PFSK-1 (cell line): Measurements from ENCODE around the gene TMX1.

ENCODE experiments used
- POLR2AphosphoS5 ChIP-seq: IDR thresholded peaks from 2 replicates; pipeline ENCODE4 v1.6.1; 2012; ENCODE audit warnings: low read depth, mild to moderate bottlenecking, control low read depth, low read length, moderate library complexity
- SIN3A ChIP-seq: IDR thresholded peaks from 2 replicates; pipeline ENCODE4 v1.6.1; 2012; ENCODE audit warnings: mild to moderate bottlenecking, low read length, moderate library complexity, borderline replicate concordance; ENCODE audit not compliant: insufficient read depth
- TAF1 ChIP-seq: IDR thresholded peaks from 2 replicates; pipeline ENCODE4 v1.6.1; 2012; ENCODE audit warnings: low read length, control low read depth, borderline replicate concordance; ENCODE audit not compliant: insufficient read depth
- TF ChIP-seq, protein P1 (sequence below), 2 experiments: IDR thresholded peaks; 2 replicates each; pipeline versions ENCODE4 v1.6.1 to v1.8.0; 2011 to 2012; ENCODE audit warnings: low read depth in 2 of 2, low read length in 2 of 2, control low read depth in 1 of 2, inconsistent platforms in 1 of 2, mild to moderate bottlenecking in 1 of 2, moderate library complexity in 1 of 2; ENCODE audit not compliant: insufficient read depth in 1 of 2

DNA sequence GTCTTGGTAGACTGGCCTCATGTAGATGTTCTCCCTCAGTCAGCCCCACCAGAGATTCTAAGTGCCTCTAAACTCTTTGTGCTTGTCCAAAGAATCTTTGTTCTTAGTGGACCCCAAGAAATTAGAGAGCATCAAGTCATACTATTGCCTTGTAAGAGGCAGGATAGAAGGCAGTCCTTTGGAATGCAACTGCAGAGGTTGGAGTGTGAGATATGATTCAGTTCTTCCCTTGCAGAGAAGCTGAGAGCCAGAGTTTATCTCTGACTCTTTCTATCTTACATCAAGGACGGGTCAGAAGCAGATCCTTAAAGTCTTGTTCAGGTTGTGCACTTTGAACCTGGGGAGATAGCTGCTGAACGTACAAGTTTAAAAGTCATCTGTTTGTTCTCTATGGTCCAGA is 21.1 kb downstream of the TMX1 start:
- TF ChIP-seq, protein P1, sequence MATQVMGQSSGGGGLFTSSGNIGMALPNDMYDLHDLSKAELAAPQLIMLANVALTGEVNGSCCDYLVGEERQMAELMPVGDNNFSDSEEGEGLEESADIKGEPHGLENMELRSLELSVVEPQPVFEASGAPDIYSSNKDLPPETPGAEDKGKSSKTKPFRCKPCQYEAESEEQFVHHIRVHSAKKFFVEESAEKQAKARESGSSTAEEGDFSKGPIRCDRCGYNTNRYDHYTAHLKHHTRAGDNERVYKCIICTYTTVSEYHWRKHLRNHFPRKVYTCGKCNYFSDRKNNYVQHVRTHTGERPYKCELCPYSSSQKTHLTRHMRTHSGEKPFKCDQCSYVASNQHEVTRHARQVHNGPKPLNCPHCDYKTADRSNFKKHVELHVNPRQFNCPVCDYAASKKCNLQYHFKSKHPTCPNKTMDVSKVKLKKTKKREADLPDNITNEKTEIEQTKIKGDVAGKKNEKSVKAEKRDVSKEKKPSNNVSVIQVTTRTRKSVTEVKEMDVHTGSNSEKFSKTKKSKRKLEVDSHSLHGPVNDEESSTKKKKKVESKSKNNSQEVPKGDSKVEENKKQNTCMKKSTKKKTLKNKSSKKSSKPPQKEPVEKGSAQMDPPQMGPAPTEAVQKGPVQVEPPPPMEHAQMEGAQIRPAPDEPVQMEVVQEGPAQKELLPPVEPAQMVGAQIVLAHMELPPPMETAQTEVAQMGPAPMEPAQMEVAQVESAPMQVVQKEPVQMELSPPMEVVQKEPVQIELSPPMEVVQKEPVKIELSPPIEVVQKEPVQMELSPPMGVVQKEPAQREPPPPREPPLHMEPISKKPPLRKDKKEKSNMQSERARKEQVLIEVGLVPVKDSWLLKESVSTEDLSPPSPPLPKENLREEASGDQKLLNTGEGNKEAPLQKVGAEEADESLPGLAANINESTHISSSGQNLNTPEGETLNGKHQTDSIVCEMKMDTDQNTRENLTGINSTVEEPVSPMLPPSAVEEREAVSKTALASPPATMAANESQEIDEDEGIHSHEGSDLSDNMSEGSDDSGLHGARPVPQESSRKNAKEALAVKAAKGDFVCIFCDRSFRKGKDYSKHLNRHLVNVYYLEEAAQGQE (IDR thresholded peaks at IDR 0.05; ENCODE audit: insufficient read depth in 1 of 2, low read depth in 2 of 2, low read length in 2 of 2), result no peak
- no peak for TF ChIP-seq SIN3A
- TF ChIP-seq POLR2AphosphoS5, result no peak
- TF ChIP-seq TAF1, result no peak
